Stomach (tissue), 4 donors: Measurements from ENCODE around the gene TRIM2.

ENCODE experiments used
- CTCF ChIP-seq, 7 experiments: fragments of 450-650 bp in 4 of 7; fragments of 200-600 bp in 3 of 7; sonication (generic) in 3 of 7; IDR thresholded peaks; one replicate each; pipeline ENCODE4 v1.5.1; 2016 to 2019; ENCODE audit warnings: antibody characterized with exemption in 7 of 7, control low read depth in 2 of 7, mild to moderate bottlenecking in 1 of 7
- POLR2A ChIP-seq, 4 donors: fragments of 450-650 bp; IDR thresholded peaks; one replicate each; pipeline ENCODE4 v1.6.1; 2016; ENCODE audit warnings: antibody characterized with exemption in 4 of 4, control low read depth in 2 of 4, mild to moderate bottlenecking in 1 of 4, moderate library complexity in 1 of 4

GRCh38 chr4:153160821-153161220, 43.4 kb upstream of the TRIM2 start:
- TF ChIP-seq CTCF (IDR thresholded peaks at IDR 0.05), result no peak
- no peak for TF ChIP-seq POLR2A (IDR thresholded peaks at IDR 0.05)
